GM13977 (cell line): ENCODE data around the gene NKAIN4.

Experiments used
- DNase-seq: peaks from one replicate; pipeline ENCODE4 v3.0.0; 2012; ENCODE audit warnings: low spot score
- CTCF ChIP-seq: IDR thresholded peaks from 2 replicates; pipeline ENCODE4 v1.5.1; 2012; ENCODE audit warnings: mild to moderate bottlenecking, control low read depth; ENCODE audit not compliant: insufficient read depth; ENCODE audit errors: extremely low read depth, missing control alignments
- in situ Hi-C: fragments of 300-500 bp; cut with MboI; formaldehyde crosslinking; loops from one replicate; pipeline ENCODE4 v1.12.0; 2022; ENCODE audit warnings: low sequenced_read_pairs, low pct_unique_long_range_greater_than_20kb, mixed read lengths, inconsistent platforms; ENCODE audit not compliant: unreplicated experiment

The NKAIN4 gene

GRCh38 chr20:63190828-63191227, 63.4 kb downstream of the NKAIN4 start:
- in situ Hi-C loops, result no loop called here
- no peak for TF ChIP-seq CTCF
- DNase-seq, result no peak
